ENCODE data around the gene MYADM.

- TF ChIP-seq, protein P1, sequence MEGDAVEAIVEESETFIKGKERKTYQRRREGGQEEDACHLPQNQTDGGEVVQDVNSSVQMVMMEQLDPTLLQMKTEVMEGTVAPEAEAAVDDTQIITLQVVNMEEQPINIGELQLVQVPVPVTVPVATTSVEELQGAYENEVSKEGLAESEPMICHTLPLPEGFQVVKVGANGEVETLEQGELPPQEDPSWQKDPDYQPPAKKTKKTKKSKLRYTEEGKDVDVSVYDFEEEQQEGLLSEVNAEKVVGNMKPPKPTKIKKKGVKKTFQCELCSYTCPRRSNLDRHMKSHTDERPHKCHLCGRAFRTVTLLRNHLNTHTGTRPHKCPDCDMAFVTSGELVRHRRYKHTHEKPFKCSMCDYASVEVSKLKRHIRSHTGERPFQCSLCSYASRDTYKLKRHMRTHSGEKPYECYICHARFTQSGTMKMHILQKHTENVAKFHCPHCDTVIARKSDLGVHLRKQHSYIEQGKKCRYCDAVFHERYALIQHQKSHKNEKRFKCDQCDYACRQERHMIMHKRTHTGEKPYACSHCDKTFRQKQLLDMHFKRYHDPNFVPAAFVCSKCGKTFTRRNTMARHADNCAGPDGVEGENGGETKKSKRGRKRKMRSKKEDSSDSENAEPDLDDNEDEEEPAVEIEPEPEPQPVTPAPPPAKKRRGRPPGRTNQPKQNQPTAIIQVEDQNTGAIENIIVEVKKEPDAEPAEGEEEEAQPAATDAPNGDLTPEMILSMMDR (conservative IDR thresholded peaks at IDR 0.05 in 1 of 2, IDR thresholded peaks at IDR 0.05 in 1 of 2; ENCODE audit: extremely low read depth in 1 of 2, insufficient read depth in 1 of 2, low read depth in 1 of 2, low read length in 2 of 2), result no peak
- no peak for TF ChIP-seq EZH2 (IDR thresholded peaks at IDR 0.05; ENCODE audit: borderline replicate concordance, low read length)
Measured at GRCh38 chr19:53879140-53880081, 11.7 kb downstream of the MYADM start.

Measured in mammary epithelial cell (primary cell).